Endothelial cell of umbilical vein (primary cell): ENCODE results near the gene CSHL1. TPM values are rescaled to one million over a fixed set of nuclear protein-coding genes. Genes with fewer than 3 reads are reported as not detected.

ENCODE experiments used
- BruUV-seq: library from RNA; stranded (reverse); fragments of 400-500 nt; replicated peaks from 2 replicates; lab custom pipeline; 2021; lab: Mats Ljungman, UMichigan
- CTCF ChIA-PET: fragments of 300-600, 350-600 bp; sonication (Branson Sonifier 250); formaldehyde crosslinking; loops from one replicate; lab custom pipeline; 2021; ENCODE audit warnings: antibody characterized with exemption, inconsistent platforms; lab: Charles Lee
- POLR2A ChIA-PET: fragments of 300-600, 350-600 bp; sonication (Branson Sonifier 250); formaldehyde crosslinking; loops from one replicate; lab custom pipeline; 2021; ENCODE audit warnings: antibody characterized with exemption, inconsistent platforms; lab: Charles Lee
- DNase-seq: peaks from one replicate; pipeline ENCODE4 v3.0.0-alpha.2; 2011; ENCODE audit warnings: low read depth, low spot score
- FAIRE-seq: peaks from 2 replicates; lab custom pipeline; 2011; peaks lifted over from hg19 to GRCh38; lab: Jason Lieb, UNC
- H2AFZ ChIP-seq: 2 replicates; pipeline ENCODE4 v1.6.0; 2012; ENCODE audit warnings: low read depth, low read length, control low read depth, inconsistent platforms
- H3K27ac ChIP-seq: 2 replicates; pipeline ENCODE4 v1.5.1; 2011; ENCODE audit warnings: low read depth, mild to moderate bottlenecking, control low read depth, low read length, moderate library complexity; ENCODE audit not compliant: insufficient read depth
- H3K27me3 ChIP-seq, 2 experiments: 2 replicates each; pipeline versions ENCODE4 v1.6.0 to v1.6.1; 2011; ENCODE audit warnings: low read length in 2 of 2, mixed read lengths in 1 of 2; ENCODE audit not compliant: control insufficient read depth in 2 of 2, insufficient read depth in 2 of 2
- H3K36me3 ChIP-seq, 2 experiments: 2 replicates in 1 of 2; 3 replicates in 1 of 2; pipeline ENCODE4 v1.5.1; 2011; ENCODE audit warnings: low read length in 2 of 2, mild to moderate bottlenecking in 1 of 2, moderate library complexity in 1 of 2; ENCODE audit not compliant: control insufficient read depth in 2 of 2, insufficient read depth in 2 of 2; ENCODE audit errors: extremely low read depth in 1 of 2
- H3K4me1 ChIP-seq: 3 replicates; pipeline ENCODE4 v1.5.1; 2011; ENCODE audit warnings: mild to moderate bottlenecking, low read length; ENCODE audit not compliant: control insufficient read depth, insufficient read depth; ENCODE audit errors: extremely low read depth
- H3K4me2 ChIP-seq: 2 replicates; pipeline ENCODE4 v1.6.1; 2011; ENCODE audit warnings: low read length, control low read depth, mixed read lengths; ENCODE audit not compliant: insufficient read depth
- H3K4me3 ChIP-seq, 3 experiments: fragments of 200-600 bp in 1 of 3; sonication (generic), shearing (Covaris generic) in 1 of 3; replicated peaks in 1 of 3; 2 replicates each; pipeline ENCODE4 v1.5.1; 2011 to 2016; ENCODE audit warnings: control low read depth in 3 of 3, low read length in 3 of 3, mild to moderate bottlenecking in 2 of 3, inconsistent platforms in 1 of 3, low read depth in 1 of 3, moderate library complexity in 1 of 3; ENCODE audit not compliant: insufficient read depth in 1 of 3
- H3K79me2 ChIP-seq: 2 replicates; pipeline ENCODE4 v1.6.0; 2012; ENCODE audit warnings: low read length, inconsistent platforms; ENCODE audit not compliant: control insufficient read depth, insufficient read depth
- H3K9ac ChIP-seq: replicated peaks from 2 replicates; pipeline ENCODE3; 2011; ENCODE audit warnings: low read length, control low read depth; ENCODE audit not compliant: insufficient read depth; ENCODE audit errors: extremely low read depth
- H3K9me1 ChIP-seq: replicated peaks from 3 replicates; pipeline ENCODE4 v1.6.0; 2011; ENCODE audit warnings: mild to moderate bottlenecking, low read length; ENCODE audit not compliant: control insufficient read depth, insufficient read depth; ENCODE audit errors: extremely low read depth
- H3K9me3 ChIP-seq: replicated peaks from 2 replicates; pipeline ENCODE4 v1.5.1; 2012; ENCODE audit warnings: low read length, inconsistent platforms; ENCODE audit not compliant: control insufficient read depth, insufficient read depth
- H4K20me1 ChIP-seq: replicated peaks from 2 replicates; pipeline ENCODE3; 2011; ENCODE audit warnings: mild to moderate bottlenecking, low read length; ENCODE audit not compliant: control insufficient read depth, insufficient read depth; ENCODE audit errors: extremely low read depth
- EZH2 ChIP-seq: IDR thresholded peaks from 2 replicates; pipeline ENCODE4 v1.6.1; 2012; ENCODE audit warnings: borderline replicate concordance, low read depth, mild to moderate bottlenecking, moderate library complexity, low read length, inconsistent platforms; ENCODE audit not compliant: severe bottlenecking
- FOS ChIP-seq: IDR thresholded peaks from 2 replicates; pipeline ENCODE4 v1.6.1; 2011; ENCODE audit warnings: mild to moderate bottlenecking, low read length, moderate library complexity, borderline replicate concordance; ENCODE audit not compliant: insufficient read depth
- GATA2 ChIP-seq: IDR thresholded peaks from 2 replicates; pipeline ENCODE4 v1.7.0; 2011; ENCODE audit warnings: low read depth, mild to moderate bottlenecking, moderate library complexity, mixed read lengths, low read length; ENCODE audit not compliant: insufficient read length, insufficient read depth
- JUN ChIP-seq: IDR thresholded peaks from 2 replicates; pipeline ENCODE4 v1.6.1; 2011; ENCODE audit warnings: borderline replicate concordance, low read depth; ENCODE audit not compliant: insufficient read length, insufficient read depth
- MYC ChIP-seq: IDR thresholded peaks from one replicate; pipeline ENCODE4 v1.6.1; 2011; ENCODE audit warnings: mild to moderate bottlenecking, low read depth, low read length
- POLR2A ChIP-seq: IDR thresholded peaks from 2 replicates; pipeline ENCODE4 v1.6.1; 2012; ENCODE audit warnings: low read depth, mild to moderate bottlenecking, control low read depth, low read length
- POLR2AphosphoS5 ChIP-seq: IDR thresholded peaks from 2 replicates; pipeline ENCODE4 v1.6.1; 2012; ENCODE audit warnings: low read depth, mild to moderate bottlenecking, control low read depth, low read length, moderate library complexity; ENCODE audit not compliant: insufficient read depth
- dilution Hi-C: fragments of 300-500 bp; cut with MboI; formaldehyde crosslinking; loops from one replicate; pipeline ENCODE4 v1.15.0; 2019; ENCODE audit warnings: low sequenced_read_pairs; ENCODE audit not compliant: extremely low pct_ligation_motif_present
- intact Hi-C: fragments of 100-400 bp; cut with micrococcal nuclease; formaldehyde crosslinking; loops from one replicate; pipeline ENCODE4 v1.10.0; 2022
- polyA plus RNA-seq, 4 experiments: library from polyadenylated mRNA; depleted of rRNA in 3 of 4; stranded (reverse) in 3 of 4; unstranded in 1 of 4; fragments of >200 nt; gene quantifications; 2 replicates each; pipeline versions ENCODE4 v1.2.1 to v1.2.3, GENCODE V29; 2011 to 2012; ENCODE audit warnings: missing spikeins in 1 of 4
- total RNA-seq: library from RNA; stranded (reverse); gene quantifications from 2 replicates; pipeline ENCODE4 v1.2.3, GENCODE V29; 2021
- TF ChIP-seq, protein P1 (sequence below), 2 donors: IDR thresholded peaks; 1 replicate in 1 of 2; 2 replicates in 1 of 2; pipeline ENCODE4 v1.5.1; 2011; ENCODE audit warnings: low read length in 2 of 2, mild to moderate bottlenecking in 2 of 2, moderate library complexity in 2 of 2, control low read depth in 1 of 2, inconsistent platforms in 1 of 2, low read depth in 1 of 2; ENCODE audit not compliant: insufficient read depth in 1 of 2; ENCODE audit errors: extremely low read depth in 1 of 2
- TF ChIP-seq, protein P2 (sequence below): IDR thresholded peaks from 2 replicates; pipeline ENCODE4 v1.6.1; 2011; ENCODE audit not compliant: insufficient read depth, insufficient read length

The CSHL1 gene
- total and polyA plus RNA-seq, 2 donors (not counting 3 experiments of a cell fraction or from before 2014, with no cell fraction given) = not detected

DNA sequence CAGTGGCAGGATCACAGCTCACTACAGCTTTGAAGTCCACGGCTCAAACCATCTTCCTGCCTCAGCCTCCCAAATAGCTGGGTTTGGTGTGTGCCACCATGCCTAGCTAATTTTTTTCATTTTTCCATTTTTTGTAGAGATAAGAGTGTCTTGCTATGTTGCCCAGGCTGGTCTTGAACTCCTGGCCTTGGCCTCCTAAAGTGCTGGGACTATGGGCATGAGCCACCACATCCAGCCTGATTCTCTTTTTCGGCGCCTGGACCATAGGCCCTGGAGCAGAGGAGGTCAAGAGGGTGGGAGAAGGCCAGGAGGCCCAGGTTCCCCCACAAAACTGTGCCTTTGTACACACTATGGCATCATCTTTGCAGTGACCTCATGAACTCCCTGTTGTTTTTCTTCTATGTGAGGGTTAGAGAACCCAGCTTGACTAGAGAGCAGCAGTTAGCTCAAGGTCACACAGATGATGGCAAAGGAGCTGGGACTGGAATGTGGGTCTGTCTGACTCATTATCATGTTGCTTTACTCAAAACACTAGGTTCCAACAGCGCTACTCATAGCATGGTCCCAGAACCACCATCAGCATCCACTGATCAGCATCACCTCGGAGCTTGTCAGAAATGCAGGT lies 45.4 kb upstream of the CSHL1 start:
- TF ChIP-seq JUN = no peak
- TF ChIP-seq, protein P1, sequence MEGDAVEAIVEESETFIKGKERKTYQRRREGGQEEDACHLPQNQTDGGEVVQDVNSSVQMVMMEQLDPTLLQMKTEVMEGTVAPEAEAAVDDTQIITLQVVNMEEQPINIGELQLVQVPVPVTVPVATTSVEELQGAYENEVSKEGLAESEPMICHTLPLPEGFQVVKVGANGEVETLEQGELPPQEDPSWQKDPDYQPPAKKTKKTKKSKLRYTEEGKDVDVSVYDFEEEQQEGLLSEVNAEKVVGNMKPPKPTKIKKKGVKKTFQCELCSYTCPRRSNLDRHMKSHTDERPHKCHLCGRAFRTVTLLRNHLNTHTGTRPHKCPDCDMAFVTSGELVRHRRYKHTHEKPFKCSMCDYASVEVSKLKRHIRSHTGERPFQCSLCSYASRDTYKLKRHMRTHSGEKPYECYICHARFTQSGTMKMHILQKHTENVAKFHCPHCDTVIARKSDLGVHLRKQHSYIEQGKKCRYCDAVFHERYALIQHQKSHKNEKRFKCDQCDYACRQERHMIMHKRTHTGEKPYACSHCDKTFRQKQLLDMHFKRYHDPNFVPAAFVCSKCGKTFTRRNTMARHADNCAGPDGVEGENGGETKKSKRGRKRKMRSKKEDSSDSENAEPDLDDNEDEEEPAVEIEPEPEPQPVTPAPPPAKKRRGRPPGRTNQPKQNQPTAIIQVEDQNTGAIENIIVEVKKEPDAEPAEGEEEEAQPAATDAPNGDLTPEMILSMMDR (IDR thresholded peaks at IDR 0.05; ENCODE audit: extremely low read depth in 1 of 2, insufficient read depth in 1 of 2, low read depth in 1 of 2, low read length in 2 of 2) = no peak
- no peak for TF ChIP-seq EZH2
- TF ChIP-seq POLR2A = no peak
- TF ChIP-seq, protein P2, sequence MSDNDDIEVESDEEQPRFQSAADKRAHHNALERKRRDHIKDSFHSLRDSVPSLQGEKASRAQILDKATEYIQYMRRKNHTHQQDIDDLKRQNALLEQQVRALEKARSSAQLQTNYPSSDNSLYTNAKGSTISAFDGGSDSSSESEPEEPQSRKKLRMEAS = no peak
- TF ChIP-seq GATA2 = no peak
- no peak for TF ChIP-seq FOS
- no peak for TF ChIP-seq MYC
- TF ChIP-seq POLR2AphosphoS5 = no peak
- dilution Hi-C loops = no loop called here
- no peak for DNase-seq
- Histone ChIP-seq H3K9me1 (no peaks in the 10 kb centered on the region), H3K4me1 (no peaks in the 10 kb centered on the region), H4K20me1 (no peaks in the 10 kb centered on the region), H3K4me2 (no peak overlapping the region), H3K79me2 (no peaks in the 10 kb centered on the region), H3K36me3 (no peaks in the 10 kb centered on the region), H2AFZ (no peak overlapping the region), H3K9me3 (no peaks in the 10 kb centered on the region), H3K27ac (no peak overlapping the region), H3K9ac (no peak overlapping the region), H3K4me3 (no peak overlapping the region), H3K27me3 (no peaks in the 10 kb centered on the region)
- no TSS peak for BruUV-seq
- intact Hi-C loops = no loop called here
- FAIRE-seq = no peak
- ChIA-PET POLR2A (no interaction called here), CTCF (interaction anchor here (1.3 to 7.0 kb wide), 6 partner anchors 10 to 177 kb away, joined by 3 to 50 read pairs (median 6); partner anchors contain the start of gene GH1)
